GM21528 (cell line): Measurements from ENCODE around the gene ALDH9A1.
"Not testable (repeated sequence)": the region's sequence is repeated elsewhere in the genome, so short reads cannot be mapped to it uniquely, and the experiment has no call there.

Experiments used
- ATAC-seq: cut with Tn5 transposase; IDR thresholded peaks from one replicate; pipeline ENCODE4 v1.9.1; 2021; ENCODE audit warnings: mild to moderate bottlenecking, moderate library complexity; ENCODE audit not compliant: unreplicated experiment, low FRiP score

The ALDH9A1 gene

DNA sequence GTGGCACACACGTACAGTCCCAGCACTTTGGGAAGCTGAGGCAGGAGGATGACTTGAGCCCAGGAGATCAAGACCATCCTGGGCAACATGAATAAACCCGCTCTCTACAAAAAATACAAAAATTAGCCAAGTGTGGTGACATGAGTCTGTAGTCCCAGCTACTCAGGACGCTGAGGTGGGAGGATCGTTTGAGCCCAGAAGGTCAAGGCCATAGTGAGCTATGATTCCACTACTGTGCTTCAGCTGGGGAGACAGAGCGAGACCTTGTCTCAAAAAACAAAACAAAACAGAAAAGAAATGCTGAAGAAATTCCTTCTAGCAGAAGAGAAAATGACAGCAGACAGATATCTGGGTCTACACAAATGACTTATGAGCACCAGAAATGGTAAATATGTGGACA is 10.3 kb downstream of the ALDH9A1 start:
- ATAC-seq = no peak

DNA sequence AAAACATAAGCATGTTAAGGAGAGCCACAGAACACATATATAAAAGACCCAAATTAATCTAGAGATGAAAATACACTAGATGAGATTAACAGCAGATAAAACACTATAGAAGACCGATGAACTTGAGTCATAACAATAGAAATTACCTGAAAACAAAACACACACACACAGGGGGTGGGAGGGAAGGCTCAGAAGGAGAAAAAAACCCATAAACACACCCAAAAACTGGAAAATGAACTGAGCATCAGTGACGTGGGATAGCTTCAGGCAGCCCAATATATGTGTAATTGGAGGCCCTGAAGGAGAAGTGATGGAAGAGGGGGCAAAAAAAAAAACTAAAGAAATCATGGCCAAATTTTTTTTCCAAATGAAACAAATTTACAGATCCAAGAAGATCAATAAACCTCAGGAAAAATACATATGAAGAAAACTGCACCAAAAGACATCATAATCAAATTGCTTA is 11.4 kb downstream of the ALDH9A1 start:
- ATAC-seq = peak; percentile 39

DNA sequence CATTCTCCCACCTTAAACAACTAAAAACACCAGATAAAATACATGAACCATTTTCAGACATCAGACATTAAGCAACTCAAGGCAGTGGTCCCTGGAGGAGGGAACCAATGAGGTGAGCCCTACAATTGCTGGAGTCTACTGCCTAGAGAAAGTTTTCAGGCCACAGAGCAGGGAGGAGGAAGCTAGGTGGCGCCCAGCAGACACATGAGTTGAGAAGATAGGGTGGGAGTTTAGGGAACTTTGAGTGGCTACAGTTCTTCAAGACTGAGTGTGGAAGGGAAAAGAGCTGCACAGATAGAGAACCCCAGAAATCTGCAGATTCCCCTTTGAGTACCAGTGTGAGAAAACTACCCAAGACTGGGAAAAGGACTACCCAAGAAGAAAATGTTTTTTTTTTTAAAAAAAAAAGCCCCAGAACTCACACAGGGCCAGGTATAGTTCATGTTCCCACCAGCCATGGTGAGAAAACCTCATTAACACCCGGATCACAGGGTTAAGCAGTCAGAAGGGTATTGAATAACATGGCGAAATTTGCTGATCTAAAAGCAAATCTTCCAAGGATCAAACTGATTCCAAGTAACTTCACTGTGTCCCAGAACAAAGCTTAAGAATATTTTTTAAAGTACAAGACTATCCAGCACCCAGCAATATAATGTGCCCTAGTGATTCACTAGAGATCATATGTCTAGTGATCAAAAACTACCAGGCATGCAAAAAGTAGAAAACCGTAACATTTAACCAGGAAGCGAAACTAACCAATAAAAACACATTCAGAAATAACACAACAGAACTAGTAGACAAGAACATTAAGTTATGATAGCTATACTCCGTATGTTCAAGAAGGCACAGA is 12.0 kb downstream of the ALDH9A1 start:
- ATAC-seq = peak; percentile 77

DNA sequence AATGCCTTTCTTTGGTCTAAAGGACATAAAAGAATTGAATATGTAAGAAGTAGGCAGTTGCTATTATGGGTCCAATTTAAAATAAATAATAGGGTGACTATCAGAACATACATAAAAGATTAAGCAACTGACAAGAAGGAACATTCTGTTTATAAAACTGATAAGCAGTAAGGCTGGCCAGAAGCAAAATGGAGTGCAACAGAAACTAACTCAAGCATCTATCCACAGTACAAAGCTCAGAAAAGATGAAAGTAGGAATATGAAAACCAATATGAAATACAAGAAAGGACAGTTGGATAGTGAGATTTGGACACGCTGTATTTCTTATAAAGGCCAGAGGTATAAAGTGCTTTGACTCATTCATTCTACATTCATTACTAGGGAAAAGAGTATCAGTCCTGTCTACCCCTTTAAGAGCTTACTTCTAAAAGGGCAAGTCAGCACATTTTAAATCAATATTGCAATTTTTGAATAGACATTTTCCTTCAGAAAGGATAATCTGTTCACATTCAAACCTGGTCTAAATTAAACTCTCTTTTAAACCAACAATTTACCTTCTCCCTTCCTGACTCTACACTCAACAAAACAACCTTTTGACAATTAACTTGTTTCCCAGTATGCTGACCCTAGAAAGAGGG is 14.4 kb downstream of the ALDH9A1 start:
- ATAC-seq = no peak

DNA sequence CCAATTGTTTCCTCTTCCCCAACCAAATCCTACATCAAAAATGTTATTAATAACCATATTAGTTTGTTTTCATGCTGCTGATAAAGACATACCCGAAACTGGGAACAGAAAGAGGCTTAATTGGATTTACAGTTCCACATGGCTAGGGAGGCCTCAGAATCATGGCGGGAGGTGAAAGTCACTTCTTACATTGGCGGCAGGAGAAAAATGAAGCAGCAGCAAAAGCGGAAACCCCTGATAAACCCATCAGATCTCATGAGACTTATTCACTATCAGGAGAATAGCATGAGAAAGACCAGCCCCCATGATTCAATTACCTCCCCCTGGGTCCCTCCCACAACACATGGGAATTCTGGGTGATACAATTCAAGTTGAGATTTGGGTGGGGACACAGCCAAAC is 17.6 kb downstream of the ALDH9A1 start:
- not testable (repeated sequence) for ATAC-seq

DNA sequence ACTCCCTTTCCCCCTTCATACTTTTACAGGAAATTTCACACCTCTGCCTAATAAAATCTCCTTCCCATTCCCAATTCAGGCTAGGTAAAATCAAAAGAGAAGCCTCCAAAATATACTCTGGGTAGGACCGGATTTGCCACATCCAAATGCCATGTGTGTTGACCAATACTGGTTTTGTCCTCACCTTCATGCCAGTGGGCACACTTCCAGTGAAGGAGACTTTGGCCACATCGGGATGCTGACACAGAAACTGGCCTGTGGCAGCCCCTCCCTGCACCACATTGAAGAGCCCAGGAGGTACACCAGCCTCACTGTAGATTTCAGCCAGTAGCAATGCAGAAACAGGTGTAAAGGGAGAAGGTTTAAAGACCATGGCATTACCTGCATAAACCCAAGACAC is 18.1 kb downstream of the ALDH9A1 start:
- ATAC-seq = no peak

DNA sequence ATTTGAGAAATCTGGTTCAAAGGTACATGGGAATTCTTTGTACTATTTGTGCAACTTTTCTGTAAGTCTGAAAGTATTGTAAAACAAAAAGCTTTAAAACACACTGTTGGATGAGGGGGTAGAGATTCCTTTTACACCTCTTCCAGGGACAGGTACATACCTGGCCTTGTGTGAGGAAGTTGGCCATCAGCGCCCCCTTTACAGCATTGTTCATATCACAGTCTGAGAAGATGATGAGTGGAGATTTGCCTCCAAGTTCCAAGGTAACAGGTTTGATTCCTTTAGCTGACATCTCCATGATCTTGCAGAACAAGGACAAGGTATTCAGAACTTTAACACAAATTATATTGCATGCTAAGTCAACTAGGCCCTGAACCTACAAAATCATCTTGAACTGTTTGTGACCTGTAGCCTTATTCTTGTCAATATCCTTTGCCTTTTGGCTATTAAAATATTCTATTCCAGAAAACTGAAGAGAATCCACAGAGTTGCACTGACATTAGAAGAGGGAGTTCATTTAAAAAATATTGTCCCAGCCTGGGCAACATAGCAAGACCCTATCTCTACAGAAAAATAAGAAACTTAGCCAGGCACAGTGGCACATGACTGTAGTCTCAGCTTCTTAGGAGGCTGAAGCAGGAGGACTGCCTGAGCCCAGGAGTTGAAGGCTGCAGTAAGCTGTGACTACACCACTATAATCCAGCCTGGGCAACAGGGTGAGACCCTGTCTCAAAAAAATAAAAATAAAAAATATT is 18.9 kb downstream of the ALDH9A1 start:
- no peak for ATAC-seq

DNA sequence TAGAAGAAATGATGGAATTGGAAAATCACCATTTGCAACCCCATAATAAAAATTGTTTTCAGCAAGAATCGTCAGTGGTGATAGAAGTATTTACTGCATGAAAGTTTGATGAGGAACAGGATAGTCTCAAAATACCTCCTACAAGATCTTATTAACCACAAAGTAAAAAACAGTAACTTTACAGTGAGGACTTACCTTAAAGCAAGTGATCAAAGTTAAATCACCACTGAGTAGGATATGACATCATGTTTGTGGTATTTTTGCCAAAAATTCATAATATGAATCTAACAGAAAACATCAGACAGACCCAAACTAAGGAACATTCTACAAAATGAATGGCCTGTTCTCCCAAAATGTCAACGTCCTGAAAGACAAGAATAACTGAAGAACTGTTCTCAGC is 19.9 kb downstream of the ALDH9A1 start:
- ATAC-seq = no peak

DNA sequence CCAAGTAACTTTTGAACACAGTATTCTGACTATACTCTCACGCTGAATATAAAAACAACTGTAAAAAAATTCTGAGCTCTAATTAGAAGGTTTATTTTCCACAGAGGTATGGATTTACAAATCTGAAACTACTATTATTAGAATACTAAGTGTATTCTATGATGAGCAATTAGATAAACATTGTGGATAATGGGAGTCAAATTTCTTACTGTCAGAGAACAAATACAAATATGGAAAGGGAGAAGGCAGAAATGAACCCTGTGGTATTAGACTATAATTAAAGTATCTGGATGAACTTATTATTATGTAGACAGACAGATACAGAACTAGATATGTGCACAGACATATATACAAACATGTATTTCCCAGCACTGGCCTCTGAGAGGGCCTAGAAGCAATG is 22.6 kb downstream of the ALDH9A1 start:
- ATAC-seq = no peak

DNA sequence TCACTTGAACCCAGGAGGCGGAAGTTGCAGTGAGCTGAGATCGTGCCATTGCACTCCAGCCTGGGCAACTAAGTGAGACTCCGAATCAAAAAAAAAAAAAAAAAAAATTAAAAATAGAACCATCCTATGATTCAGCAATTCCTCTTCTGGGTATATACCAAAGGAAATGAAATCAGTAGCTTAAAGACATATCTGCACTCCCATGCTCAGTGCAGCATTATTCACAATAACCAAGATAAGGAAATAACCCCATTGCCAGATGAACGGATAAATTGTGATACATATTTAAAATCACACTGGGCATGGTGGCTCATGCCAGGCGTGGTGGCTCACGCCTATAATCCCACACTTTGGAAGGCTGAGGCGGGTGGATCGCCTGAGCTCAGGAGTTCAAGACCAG is 23.8 kb downstream of the ALDH9A1 start:
- no peak for ATAC-seq

DNA sequence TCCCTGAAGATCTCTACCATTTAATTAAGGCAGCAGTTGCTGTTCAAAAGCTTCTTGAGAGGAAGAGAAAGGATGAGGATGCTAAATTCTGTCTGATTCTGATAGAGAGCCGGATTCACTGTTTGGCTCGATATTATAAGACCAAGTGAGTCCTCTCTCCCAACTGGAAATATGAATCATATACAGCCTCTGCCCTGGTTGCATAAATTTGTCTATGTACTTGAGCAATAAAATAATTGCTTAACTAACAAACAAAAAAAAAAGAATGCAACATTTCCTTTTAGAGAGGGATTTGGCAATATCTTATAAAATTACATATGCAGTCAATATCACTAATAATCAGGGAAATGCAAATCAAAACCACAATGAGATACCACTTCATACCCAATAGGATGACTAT is 26.8 kb downstream of the ALDH9A1 start:
- ATAC-seq = no peak

DNA sequence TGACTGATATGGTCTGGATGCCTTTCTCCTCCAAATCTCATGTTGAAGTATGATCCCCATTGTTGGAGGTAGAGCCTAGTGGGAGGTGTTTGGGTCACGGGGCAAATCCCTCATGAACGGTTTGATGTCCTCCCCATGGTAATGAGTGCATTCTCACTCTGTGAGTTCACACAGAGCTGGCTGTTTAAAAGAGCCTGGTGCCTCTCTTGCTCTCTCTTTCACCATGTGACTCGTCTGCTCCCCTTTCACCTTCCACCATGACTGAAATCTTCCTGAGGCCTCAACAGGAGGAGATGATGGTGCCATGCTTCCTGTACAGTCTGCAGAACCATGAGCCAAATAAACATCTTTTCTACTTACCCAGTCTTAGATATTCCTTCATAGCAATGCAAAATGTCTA is 30.2 kb downstream of the ALDH9A1 start:
- no peak for ATAC-seq

DNA sequence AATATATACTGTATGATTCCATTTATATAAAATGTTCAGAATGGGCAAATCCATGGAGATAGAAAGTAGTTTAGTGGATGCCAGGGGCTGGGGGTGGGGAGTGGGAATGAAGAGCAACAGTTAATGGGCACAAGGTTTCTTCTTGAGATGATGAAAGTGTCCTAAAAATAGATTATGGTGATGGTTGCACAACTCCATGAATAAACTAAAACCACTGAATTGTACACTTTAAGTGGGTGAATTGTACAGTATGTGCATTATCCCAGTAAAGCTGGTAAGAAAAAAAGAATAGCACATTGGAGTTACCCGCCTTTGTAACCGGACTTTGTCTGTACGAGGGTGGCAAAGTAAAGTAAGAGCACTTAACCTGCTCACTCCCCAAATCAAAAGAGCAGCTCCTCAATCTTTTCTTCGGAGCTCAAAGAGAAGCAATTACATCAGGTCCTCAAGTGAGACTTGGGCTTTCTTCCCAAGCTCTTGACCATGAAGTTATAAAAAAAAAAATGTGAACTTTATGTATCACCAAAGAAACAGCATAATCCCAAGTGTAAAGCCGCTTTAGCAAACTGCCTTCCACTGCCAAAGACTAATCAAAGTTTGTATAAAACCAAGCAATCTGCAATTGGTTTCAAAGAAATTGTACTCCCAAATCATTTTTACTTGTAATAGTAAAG is 32.1 kb downstream of the ALDH9A1 start:
- no peak for ATAC-seq

DNA sequence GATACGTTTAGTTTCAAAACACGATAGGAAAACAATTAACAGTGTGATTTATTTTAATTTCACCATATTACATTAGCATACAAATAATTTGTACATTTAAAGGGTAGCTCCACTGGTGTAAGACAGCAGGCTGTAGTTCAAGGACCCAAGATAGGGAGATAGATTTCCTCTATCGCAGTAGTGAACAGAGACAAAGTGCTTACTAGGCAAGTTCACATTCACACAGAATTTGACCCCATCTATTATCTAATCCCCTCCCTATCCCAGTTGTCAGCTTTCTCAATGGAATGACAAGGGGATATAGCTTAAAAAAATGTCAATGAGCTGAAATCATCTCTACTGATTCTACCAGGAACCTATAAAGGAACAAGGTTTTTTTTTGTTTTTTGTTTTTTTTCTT is 36.2 kb downstream of the ALDH9A1 start:
- no peak for ATAC-seq

DNA sequence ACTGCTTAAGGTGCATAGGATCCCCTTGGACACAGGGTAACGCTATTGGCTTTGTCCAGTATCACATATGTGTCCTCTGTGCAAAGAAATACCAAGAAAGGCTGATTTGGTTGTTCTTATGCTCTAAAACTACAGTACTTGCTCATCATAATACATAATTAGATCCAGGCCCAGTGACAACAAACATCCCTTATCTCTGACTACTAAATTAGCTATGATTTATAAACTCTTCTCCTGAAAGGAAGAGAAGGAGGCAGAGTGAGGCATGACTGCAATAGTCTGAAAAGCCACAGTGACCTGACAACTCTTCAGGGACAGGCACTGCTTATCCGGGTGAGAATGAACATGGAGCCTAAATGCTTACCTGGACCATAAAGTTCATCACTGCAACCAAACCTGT is 36.7 kb downstream of the ALDH9A1 start:
- no peak for ATAC-seq

DNA sequence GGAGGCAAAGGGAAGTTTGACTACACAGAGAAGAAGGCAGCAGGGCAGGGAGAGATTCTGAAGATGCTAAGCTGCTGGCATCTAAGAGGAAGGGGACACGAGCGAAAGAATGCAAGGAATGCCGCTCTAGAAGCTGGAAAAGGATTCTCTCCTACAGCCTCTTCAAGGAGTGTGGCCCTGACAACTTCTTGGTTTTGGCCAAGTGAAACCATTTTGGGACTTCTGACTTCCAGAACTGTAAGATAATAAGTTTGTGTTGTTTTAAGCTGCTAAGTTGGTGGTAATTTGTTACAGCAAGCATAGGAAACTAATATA is 38.8 kb downstream of the ALDH9A1 start:
- ATAC-seq = no peak

DNA sequence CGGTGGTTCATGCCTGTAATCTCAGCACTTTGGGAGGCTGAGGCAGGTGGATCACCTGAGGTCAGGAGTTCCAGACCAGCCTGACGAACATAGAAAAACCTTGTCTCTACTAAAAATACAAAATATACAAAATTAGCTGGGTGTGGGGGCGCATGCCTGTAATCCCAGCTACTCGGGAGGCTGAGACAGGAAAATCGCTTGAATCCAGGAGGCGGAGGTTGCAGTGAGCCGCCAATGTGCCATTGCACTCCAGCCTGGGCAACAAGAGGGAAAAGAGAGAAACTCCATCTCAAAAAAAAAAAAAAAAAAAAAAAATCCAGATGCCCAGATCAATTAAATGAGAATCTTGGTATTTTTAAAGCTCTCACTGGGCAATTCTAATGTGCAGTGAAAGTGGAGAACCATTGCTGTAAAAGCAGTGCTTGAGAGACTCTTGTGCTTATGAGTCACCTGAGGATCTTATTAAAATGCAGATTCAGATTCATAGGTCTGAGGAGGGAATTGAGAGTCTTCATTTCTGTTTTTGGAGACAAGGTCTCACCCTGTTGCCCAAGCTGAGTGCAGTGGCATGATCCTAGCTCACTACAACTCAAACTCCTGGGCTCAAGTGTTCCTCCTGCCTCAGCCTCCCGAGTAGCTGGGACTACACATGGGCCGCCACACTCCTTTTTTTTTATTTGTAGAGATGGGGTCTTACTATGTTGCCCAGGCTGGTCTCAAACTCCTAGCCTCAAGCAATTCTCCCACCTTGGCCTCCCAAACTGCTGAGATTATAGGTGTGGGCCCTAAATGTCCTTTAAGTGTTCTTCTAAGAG is 39.4 kb downstream of the ALDH9A1 start:
- ATAC-seq = not testable (repeated sequence)

DNA sequence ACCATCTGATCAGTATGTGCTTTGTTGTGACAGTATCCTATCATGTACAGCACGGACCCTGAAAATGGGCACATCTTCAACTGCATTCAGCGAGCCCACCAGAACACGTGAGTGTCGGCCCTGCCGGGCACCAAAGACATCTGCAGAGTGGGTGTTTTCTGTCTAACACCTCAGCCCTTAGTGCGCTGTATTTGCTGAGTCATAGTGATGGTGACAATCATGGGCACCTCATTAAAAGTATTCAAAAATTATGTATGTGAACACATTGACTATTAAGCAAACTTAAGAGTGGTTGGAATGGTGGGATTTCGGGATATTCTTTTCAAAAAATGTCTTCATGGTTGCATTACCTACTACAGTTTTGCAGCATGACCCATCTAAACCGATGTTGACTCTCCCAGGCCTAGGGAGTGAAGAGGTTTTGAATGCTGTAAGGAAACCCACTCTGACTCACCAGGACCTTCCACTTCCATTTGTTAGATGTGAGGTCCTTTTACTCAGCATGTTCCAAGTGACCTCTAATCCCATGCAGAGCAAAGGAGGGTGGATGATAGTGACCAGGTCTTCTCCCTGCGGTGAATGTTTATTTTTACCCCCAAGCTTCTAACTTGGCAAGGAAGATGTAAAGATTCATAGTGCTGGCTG is 47.3 kb downstream of the ALDH9A1 start:
- no peak for ATAC-seq

DNA sequence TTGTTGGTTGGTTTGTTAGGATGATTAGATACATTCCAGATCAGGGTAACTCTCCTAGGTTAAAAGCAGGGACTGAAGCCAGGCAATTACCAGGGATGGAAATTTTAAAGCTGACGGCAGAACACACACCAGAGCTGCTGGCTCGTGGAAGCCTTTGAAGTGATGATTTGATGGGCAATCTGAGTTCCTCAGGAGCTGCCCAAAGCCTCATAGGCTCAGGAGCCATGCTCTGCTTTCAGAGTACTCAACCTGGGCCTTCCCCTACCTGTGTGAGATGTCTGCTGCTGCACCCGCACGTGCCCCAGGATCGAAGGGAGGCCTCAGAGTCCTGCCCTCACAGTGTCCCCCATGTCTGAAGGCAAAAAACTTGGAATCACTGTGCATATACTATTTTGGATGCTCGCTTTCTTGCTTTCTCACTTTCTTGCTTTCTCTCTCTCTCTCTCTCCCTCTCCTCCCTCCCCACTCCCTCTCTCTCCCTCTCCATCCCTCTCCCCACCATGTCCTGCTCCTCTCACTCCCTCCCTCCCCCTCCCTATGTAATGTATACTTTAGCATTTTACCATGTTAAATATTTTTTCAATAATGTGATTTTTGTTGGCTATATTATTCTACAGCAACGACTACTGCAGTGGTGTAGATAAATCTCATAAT is 49.3 kb downstream of the ALDH9A1 start:
- no peak for ATAC-seq
